ENCODE measurements around the gene TMEM41A.

The TMEM41A gene

GRCh38 chr3:185508335-185508991 is 9.6 kb upstream of the TMEM41A start:
- H3K9ac ChIP-seq (ENCODE audit: insufficient read length, low read depth): no peak overlapping the region
- no peak for DNase-seq (ENCODE audit: low read depth, low spot score)
- H3K4me1 ChIP-seq (ENCODE audit: insufficient read depth, insufficient read length): no peaks in the 10 kb centered on the region
- no peaks in the 10 kb centered on the region for H3K9me3 ChIP-seq (ENCODE audit: insufficient read depth, low read length)
- no peaks in the 10 kb centered on the region for H3K36me3 ChIP-seq (ENCODE audit: insufficient read depth, insufficient read length, low read length)
- H3K4me3 ChIP-seq (ENCODE audit: insufficient read length, low read depth): no peak overlapping the region
- TF ChIP-seq SUZ12 (IDR thresholded peaks at IDR 0.05; ENCODE audit: extremely low read depth, insufficient read depth, insufficient read length): no peak
- H3K27me3 ChIP-seq (ENCODE audit: insufficient read depth, insufficient read length): no peaks in the 10 kb centered on the region

GRCh38 chr3:185507883-185508282 is 9.0 kb upstream of the TMEM41A start:
- no peak for DNase-seq (ENCODE audit: low read depth, low spot score)
- no peak for TF ChIP-seq ZNF274 (IDR thresholded peaks at IDR 0.05; ENCODE audit: low read depth, low read length)
- no peak for TF ChIP-seq SUZ12 (IDR thresholded peaks at IDR 0.05; ENCODE audit: extremely low read depth, insufficient read depth, insufficient read length)
- TF ChIP-seq YY1 (IDR thresholded peaks at IDR 0.05; ENCODE audit: insufficient read depth, insufficient read length): no peak
- no peak overlapping the region for H3K4me3 ChIP-seq (ENCODE audit: insufficient read length, low read depth)
- H3K27me3 ChIP-seq (ENCODE audit: insufficient read depth, insufficient read length): no peaks in the 10 kb centered on the region
- H3K9ac ChIP-seq (ENCODE audit: insufficient read length, low read depth): no peak overlapping the region
- H3K36me3 ChIP-seq (ENCODE audit: insufficient read depth, insufficient read length, low read length): no peaks in the 10 kb centered on the region
- no peaks in the 10 kb centered on the region for H3K9me3 ChIP-seq (ENCODE audit: insufficient read depth, low read length)
- no peaks in the 10 kb centered on the region for H3K4me1 ChIP-seq (ENCODE audit: insufficient read depth, insufficient read length)

DNA sequence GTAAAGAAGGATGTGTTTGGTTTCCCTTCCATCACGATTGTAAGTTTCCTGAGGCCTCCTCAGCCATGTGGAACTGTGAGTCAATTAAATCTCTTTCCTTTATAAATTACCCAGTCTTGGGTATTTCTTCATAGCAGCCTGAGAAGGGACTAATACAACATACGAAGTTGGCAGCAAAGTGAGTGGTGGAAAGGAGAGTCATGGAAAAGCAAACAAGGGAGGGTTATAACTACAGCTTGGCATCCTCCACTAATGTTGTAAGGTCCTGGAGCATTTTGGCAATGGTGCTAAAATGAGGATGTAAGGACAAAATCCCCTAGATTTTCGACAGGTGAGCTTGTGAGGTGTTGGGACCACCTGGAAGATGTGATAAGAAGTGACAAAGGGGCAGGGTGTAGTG is 5.8 kb upstream of the TMEM41A start:
- no peak for DNase-seq (ENCODE audit: low read depth, low spot score)
- TF ChIP-seq ZNF274 (IDR thresholded peaks at IDR 0.05; ENCODE audit: low read depth, low read length) (no peak), YY1 (IDR thresholded peaks at IDR 0.05; ENCODE audit: insufficient read depth, insufficient read length) (no peak), SUZ12 (IDR thresholded peaks at IDR 0.05; ENCODE audit: extremely low read depth, insufficient read depth, insufficient read length) (no peak)
- Histone ChIP-seq H3K9ac (ENCODE audit: insufficient read length, low read depth) (no peak overlapping the region), H3K27me3 (ENCODE audit: insufficient read depth, insufficient read length) (no peaks in the 10 kb centered on the region), H3K9me3 (ENCODE audit: insufficient read depth, low read length) (no peaks in the 10 kb centered on the region), H3K4me3 (ENCODE audit: insufficient read length, low read depth) (no peak overlapping the region), H3K36me3 (ENCODE audit: insufficient read depth, insufficient read length, low read length) (no peaks in the 10 kb centered on the region), H3K4me1 (ENCODE audit: insufficient read depth, insufficient read length) (no peaks in the 10 kb centered on the region)

DNA sequence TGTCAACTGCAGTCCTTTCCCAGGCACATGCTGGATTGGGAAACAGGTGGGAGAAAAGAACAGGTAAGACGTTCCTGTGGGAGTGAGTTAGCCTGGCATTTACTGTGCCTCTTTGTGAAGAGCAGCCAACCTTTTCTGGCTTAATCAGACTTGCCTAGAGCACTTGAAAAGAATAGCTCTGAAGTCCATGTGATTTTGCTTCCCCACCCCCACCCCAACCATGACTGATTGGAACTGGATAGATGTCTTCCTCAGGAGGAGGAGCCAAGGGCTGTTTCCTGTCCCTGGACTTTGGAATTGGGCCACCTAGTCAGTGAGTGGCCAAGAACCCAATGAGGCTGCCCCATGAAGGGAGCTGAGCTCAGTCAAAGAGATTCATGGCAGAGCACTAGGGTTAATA is 4.7 kb upstream of the TMEM41A start:
- H3K36me3 ChIP-seq (ENCODE audit: insufficient read depth, insufficient read length, low read length): no peaks in the 10 kb centered on the region
- H3K27me3 ChIP-seq (ENCODE audit: insufficient read depth, insufficient read length): no peaks in the 10 kb centered on the region
- no peak overlapping the region for H3K9ac ChIP-seq (ENCODE audit: insufficient read length, low read depth)
- TF ChIP-seq SUZ12 (IDR thresholded peaks at IDR 0.05; ENCODE audit: extremely low read depth, insufficient read depth, insufficient read length) (no peak), ZNF274 (IDR thresholded peaks at IDR 0.05; ENCODE audit: low read depth, low read length) (no peak), YY1 (IDR thresholded peaks at IDR 0.05; ENCODE audit: insufficient read depth, insufficient read length) (no peak)
- no peak overlapping the region for H3K4me3 ChIP-seq (ENCODE audit: insufficient read length, low read depth)
- H3K4me1 ChIP-seq (ENCODE audit: insufficient read depth, insufficient read length): no peaks in the 10 kb centered on the region
- DNase-seq (ENCODE audit: low read depth, low spot score): no peak
- no peaks in the 10 kb centered on the region for H3K9me3 ChIP-seq (ENCODE audit: insufficient read depth, low read length)

GRCh38 chr3:185502987-185503386 is 4.2 kb upstream of the TMEM41A start:
- Histone ChIP-seq H3K4me3 (ENCODE audit: insufficient read length, low read depth) (no peak overlapping the region), H3K9ac (ENCODE audit: insufficient read length, low read depth) (no peak overlapping the region), H3K4me1 (ENCODE audit: insufficient read depth, insufficient read length) (no peaks in the 10 kb centered on the region), H3K9me3 (ENCODE audit: insufficient read depth, low read length) (no peaks in the 10 kb centered on the region), H3K27me3 (ENCODE audit: insufficient read depth, insufficient read length) (no peaks in the 10 kb centered on the region), H3K36me3 (ENCODE audit: insufficient read depth, insufficient read length, low read length) (no peaks in the 10 kb centered on the region)
- DNase-seq (ENCODE audit: low read depth, low spot score): no peak
- TF ChIP-seq SUZ12 (IDR thresholded peaks at IDR 0.05; ENCODE audit: extremely low read depth, insufficient read depth, insufficient read length) (no peak), YY1 (IDR thresholded peaks at IDR 0.05; ENCODE audit: insufficient read depth, insufficient read length) (no peak), ZNF274 (IDR thresholded peaks at IDR 0.05; ENCODE audit: low read depth, low read length) (no peak)

DNA sequence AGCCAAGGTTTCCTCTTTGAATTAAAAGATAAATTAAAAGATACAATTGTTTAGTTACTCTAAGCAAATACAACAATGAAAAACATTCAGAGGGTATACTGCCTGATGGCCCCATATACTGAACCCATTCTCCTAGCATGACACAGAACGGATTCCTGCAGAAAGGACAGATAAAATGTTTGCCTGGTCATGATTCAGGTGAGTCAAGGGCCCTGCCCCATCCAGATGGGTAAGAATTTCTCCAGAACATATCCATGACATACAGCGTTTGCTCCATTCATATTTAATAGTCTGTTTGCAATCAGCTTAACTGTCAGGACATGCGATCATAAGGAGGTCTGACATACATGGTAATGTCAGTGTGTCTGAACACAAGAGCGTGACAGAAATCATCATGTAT is 8.6 kb downstream of the TMEM41A start:
- no peaks in the 10 kb centered on the region for H3K27me3 ChIP-seq (ENCODE audit: insufficient read depth, insufficient read length)
- H3K36me3 ChIP-seq (ENCODE audit: insufficient read depth, insufficient read length, low read length): peaks cover 77% of the 10 kb centered on the region
- no peak for TF ChIP-seq YY1 (IDR thresholded peaks at IDR 0.05; ENCODE audit: insufficient read depth, insufficient read length)
- TF ChIP-seq ZNF274 (IDR thresholded peaks at IDR 0.05; ENCODE audit: low read depth, low read length): no peak
- no peak for TF ChIP-seq SUZ12 (IDR thresholded peaks at IDR 0.05; ENCODE audit: extremely low read depth, insufficient read depth, insufficient read length)
- H3K4me3 ChIP-seq (ENCODE audit: insufficient read length, low read depth): no peak overlapping the region
- no peaks in the 10 kb centered on the region for H3K9me3 ChIP-seq (ENCODE audit: insufficient read depth, low read length)
- H3K4me1 ChIP-seq (ENCODE audit: insufficient read depth, insufficient read length): no peaks in the 10 kb centered on the region
- no peak for DNase-seq (ENCODE audit: low read depth, low spot score)
- no peak overlapping the region for H3K9ac ChIP-seq (ENCODE audit: insufficient read length, low read depth)

DNA sequence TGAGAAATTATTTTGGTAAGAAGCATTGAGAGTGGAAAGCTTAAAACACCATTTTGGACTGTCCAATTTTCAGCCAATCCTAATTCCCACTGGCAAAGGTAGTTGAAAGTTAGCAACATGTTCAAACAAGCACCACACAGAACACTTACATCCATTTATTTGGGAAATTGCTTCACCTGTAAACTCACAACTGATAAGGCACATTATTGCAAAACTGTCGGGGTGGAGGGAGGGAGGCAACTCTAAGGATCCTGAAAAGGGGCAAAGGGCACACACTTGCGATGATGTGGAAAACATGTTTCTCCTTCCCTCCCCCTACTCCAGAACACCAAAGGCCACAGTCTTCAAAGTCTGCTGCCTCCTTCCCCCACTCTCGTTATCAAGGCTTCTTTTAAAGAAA is 9.4 kb downstream of the TMEM41A start:
- H3K4me1 ChIP-seq (ENCODE audit: insufficient read depth, insufficient read length): no peaks in the 10 kb centered on the region
- H3K4me3 ChIP-seq (ENCODE audit: insufficient read length, low read depth): no peak overlapping the region
- no peaks in the 10 kb centered on the region for H3K9me3 ChIP-seq (ENCODE audit: insufficient read depth, low read length)
- peaks cover 72% of the 10 kb centered on the region for H3K36me3 ChIP-seq (ENCODE audit: insufficient read depth, insufficient read length, low read length)
- no peak overlapping the region for H3K9ac ChIP-seq (ENCODE audit: insufficient read length, low read depth)
- TF ChIP-seq SUZ12 (IDR thresholded peaks at IDR 0.05; ENCODE audit: extremely low read depth, insufficient read depth, insufficient read length) (no peak), YY1 (IDR thresholded peaks at IDR 0.05; ENCODE audit: insufficient read depth, insufficient read length) (no peak), ZNF274 (IDR thresholded peaks at IDR 0.05; ENCODE audit: low read depth, low read length) (no peak)
- no peaks in the 10 kb centered on the region for H3K27me3 ChIP-seq (ENCODE audit: insufficient read depth, insufficient read length)
- no peak for DNase-seq (ENCODE audit: low read depth, low spot score)
